H7 (cell line): ENCODE measurements around the gene PRKN. TPM values are rescaled to one million over a fixed set of nuclear protein-coding genes. Genes with fewer than 3 reads are reported as not detected.

Source experiments
- DNase-seq: peaks from one replicate; pipeline ENCODE4 v3.0.0; 2012
- H3K27me3 ChIP-seq: 2 replicates; pipeline ENCODE4 v1.6.0; 2011; ENCODE audit warnings: mild to moderate bottlenecking, low read length; ENCODE audit not compliant: control insufficient read depth, insufficient read depth
- H3K36me3 ChIP-seq: replicated peaks from 2 replicates; pipeline ENCODE4 v1.5.1; 2011; ENCODE audit warnings: low read length; ENCODE audit not compliant: control insufficient read depth, insufficient read depth
- H3K4me3 ChIP-seq: 2 replicates; pipeline ENCODE4 v1.5.1; 2011; ENCODE audit warnings: low read depth, mild to moderate bottlenecking, control low read depth, low read length, moderate library complexity; ENCODE audit not compliant: insufficient read depth
- total RNA-seq: library from RNA; depleted of rRNA; stranded (reverse); fragments of >200 nt; shearing (Covaris generic); gene quantifications from 2 replicates; pipeline ENCODE4 v1.2.3, GENCODE V29; 2014

The PRKN gene
- total RNA-seq, 1 experiment from 2014 or later: 0.90 TPM

DNA sequence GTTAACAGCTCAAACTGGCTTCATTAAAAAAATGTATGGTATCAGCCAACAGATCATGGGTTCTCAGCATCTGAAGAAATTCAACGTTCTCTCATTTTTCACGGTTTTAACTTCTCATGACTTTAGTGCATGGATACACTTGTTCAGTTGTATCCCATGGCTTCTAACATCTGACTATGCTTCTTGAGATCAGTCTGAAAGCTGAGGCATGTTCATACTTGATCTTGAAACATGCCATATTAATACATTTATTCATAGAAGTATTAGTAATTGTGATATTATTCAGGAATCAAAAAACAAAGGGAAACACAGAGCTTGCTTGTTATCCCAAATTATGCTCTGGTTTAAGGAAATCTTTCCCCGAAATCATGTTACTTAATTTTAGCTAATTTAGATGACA lies 649.4 kb downstream of the PRKN start:
- no peaks in the 10 kb centered on the region for H3K27me3 ChIP-seq
- no peak for DNase-seq
- no peak overlapping the region for H3K4me3 ChIP-seq
- H3K36me3 ChIP-seq: no peaks in the 10 kb centered on the region

DNA sequence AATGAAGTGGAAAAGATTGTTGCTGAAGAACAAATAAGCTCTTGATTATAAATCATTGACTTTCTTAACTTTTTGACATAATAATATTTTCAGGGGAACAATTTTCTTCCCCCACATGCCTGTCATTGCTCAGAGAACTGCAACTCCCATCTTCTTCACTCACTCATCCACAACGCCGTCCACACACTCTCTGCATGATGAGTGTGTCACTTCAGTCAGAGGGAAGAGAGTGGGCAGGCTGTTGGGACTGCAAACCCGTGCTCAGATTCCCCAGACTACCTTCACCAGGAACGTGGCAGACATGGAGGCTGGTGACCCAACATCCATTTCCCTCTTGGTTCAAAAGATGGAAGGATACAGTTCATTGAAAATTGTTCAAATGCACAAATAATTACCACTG lies 650.8 kb downstream of the PRKN start:
- DNase-seq: no peak
- Histone ChIP-seq H3K27me3 (no peaks in the 10 kb centered on the region), H3K36me3 (no peaks in the 10 kb centered on the region), H3K4me3 (no peak overlapping the region)

- DNase-seq: no peak
- Histone ChIP-seq H3K4me3 (no peak overlapping the region), H3K27me3 (no peaks in the 10 kb centered on the region), H3K36me3 (no peaks in the 10 kb centered on the region)
Measured at GRCh38 chr6:162074641-162075275, 652.8 kb downstream of the PRKN start.

- no peaks in the 10 kb centered on the region for H3K36me3 ChIP-seq
- H3K27me3 ChIP-seq: no peaks in the 10 kb centered on the region
- H3K4me3 ChIP-seq: no peak overlapping the region
- no peak for DNase-seq
Measured at GRCh38 chr6:162070639-162071038, 656.9 kb downstream of the PRKN start.

GRCh38 chr6:162069995-162070394 lies 657.6 kb downstream of the PRKN start:
- no peaks in the 10 kb centered on the region for H3K36me3 ChIP-seq
- no peak overlapping the region for H3K4me3 ChIP-seq
- no peaks in the 10 kb centered on the region for H3K27me3 ChIP-seq
- no peak for DNase-seq

- H3K4me3 ChIP-seq: no peak overlapping the region
- no peaks in the 10 kb centered on the region for H3K27me3 ChIP-seq
- H3K36me3 ChIP-seq: no peaks in the 10 kb centered on the region
- DNase-seq: no peak
Measured at GRCh38 chr6:162068340-162068739, 659.2 kb downstream of the PRKN start.

DNA sequence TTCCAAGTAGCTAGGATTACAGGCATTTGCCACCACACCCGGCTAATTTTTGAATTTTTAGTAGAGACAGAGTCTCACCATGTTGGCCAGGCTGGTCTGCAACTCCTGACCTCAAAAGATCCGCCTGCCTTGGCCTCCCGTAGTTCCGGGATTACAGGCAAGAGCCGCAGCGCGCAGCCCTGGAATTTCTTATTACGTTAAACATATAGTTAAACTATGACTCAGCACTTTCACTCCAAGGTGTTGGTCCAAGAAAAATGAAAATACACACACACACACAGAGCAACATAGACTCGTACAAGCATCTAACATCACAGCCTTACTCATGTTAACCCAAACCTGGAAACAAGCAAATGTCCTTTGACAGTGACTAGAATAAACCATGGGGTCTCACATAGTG lies 663.9 kb downstream of the PRKN start:
- no peak for DNase-seq
- no peaks in the 10 kb centered on the region for H3K36me3 ChIP-seq
- H3K4me3 ChIP-seq: no peak overlapping the region
- H3K27me3 ChIP-seq: no peaks in the 10 kb centered on the region

DNA sequence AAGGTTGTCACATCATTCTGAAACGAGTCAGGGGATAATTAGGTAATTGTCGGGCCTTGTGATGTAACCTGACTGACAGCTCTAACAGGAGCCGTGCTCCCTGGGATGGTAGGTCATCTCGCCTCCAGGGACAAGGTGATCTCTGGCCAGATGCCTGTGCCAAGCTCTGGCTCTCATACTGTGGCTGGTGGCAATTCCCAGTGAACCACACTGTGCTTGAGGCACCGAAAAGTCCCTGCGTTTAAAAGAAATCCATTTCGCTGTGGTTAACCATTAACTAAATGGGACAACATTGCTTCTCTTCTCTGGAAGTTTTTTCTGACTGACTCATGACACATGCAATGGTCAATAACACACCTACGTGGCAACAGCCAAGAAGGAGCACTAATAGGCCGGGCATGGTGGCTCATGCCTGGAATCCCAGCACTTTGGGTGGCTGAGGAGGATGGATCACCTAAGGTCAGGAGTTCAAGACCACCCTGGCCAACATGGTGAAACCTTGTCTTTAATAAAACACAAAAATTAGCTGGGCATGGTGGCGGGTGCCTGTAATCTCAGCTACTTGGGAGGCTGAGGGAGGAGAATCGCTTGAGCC lies 669.2 kb downstream of the PRKN start:
- Histone ChIP-seq H3K27me3 (no peaks in the 10 kb centered on the region), H3K36me3 (no peaks in the 10 kb centered on the region), H3K4me3 (no peak overlapping the region)
- no peak for DNase-seq

DNA sequence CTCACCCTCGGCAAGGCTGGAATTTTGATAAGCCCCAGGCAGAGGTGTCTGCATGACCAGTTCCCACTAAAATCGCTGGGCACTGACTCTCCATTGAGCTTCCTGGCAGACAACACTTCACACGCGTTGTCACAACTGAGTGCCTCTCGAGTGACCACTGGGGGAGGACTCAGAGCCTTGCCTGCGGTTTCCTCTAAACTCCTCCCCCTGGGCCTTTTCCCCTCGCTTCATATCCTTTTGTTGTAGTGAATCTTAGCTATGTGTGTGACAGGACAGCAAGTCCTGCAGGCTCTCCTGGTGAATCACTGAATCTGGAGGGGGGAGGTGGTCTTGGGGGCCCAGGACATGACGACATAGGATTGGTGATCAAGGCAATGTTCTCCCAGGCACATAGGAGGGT lies 670.8 kb downstream of the PRKN start:
- Histone ChIP-seq H3K27me3 (no peaks in the 10 kb centered on the region), H3K4me3 (no peak overlapping the region), H3K36me3 (no peaks in the 10 kb centered on the region)
- DNase-seq: peak; percentile 60

GRCh38 chr6:162056061-162056460 lies 671.5 kb downstream of the PRKN start:
- no peaks in the 10 kb centered on the region for H3K36me3 ChIP-seq
- H3K27me3 ChIP-seq: no peaks in the 10 kb centered on the region
- DNase-seq: no peak
- H3K4me3 ChIP-seq: no peak overlapping the region

- Histone ChIP-seq H3K4me3 (no peak overlapping the region), H3K36me3 (no peaks in the 10 kb centered on the region), H3K27me3 (no peaks in the 10 kb centered on the region)
- peak; percentile 12 for DNase-seq
Measured at GRCh38 chr6:162055365-162055764, 672.2 kb downstream of the PRKN start.

DNA sequence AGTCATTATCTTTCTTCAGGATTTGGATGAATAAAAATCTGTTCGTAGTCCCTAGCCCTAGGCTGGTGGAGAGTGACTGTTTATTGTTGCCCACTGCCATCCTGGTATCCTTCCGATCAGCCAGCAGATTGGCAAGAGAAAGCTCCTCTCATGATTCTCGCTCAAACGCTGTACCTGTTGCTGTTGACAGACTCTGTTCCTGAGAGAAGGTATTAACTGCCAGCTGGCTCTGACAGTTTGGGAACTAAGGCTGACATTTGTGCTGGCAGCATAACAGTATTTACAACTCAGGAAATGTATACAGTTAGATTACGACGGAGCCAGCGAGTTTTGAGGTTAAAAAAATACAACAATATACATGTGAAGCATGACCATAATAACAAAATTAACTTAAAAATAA lies 674.5 kb downstream of the PRKN start:
- H3K36me3 ChIP-seq: no peaks in the 10 kb centered on the region
- H3K27me3 ChIP-seq: no peaks in the 10 kb centered on the region
- no peak for DNase-seq
- H3K4me3 ChIP-seq: no peak overlapping the region

DNA sequence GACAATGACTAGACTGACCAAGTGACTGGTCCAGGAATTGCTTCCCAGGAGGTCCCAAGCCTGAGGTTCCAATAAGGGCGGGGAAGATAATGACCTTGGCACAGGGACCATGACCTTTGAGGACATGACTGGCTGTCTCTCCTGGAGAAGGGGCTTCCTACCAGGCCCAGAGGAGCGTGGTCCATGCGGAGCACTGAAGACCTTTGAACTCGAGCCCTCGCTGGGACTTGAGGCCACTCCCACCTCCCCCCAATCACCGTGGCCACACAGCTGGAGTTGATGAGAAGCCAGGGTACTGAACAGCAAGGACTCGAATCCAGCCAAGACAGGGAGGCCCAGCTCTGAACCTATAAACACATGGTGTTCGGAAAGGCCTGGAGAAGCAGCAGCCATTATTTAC lies 677.0 kb downstream of the PRKN start:
- H3K27me3 ChIP-seq: no peaks in the 10 kb centered on the region

GRCh38 chr6:162046324-162046723 lies 681.2 kb downstream of the PRKN start:
- Histone ChIP-seq H3K36me3 (no peaks in the 10 kb centered on the region), H3K27me3 (no peaks in the 10 kb centered on the region), H3K4me3 (no peak overlapping the region)
- no peak for DNase-seq

More for the DNA sequence above, 677.0 kb downstream of the PRKN start:
- DNase-seq: no peak
- H3K36me3 ChIP-seq: no peaks in the 10 kb centered on the region
- no peak overlapping the region for H3K4me3 ChIP-seq

GRCh38 chr6:162032620-162033019 lies 694.9 kb downstream of the PRKN start:
- DNase-seq: no peak
- Histone ChIP-seq H3K27me3 (no peaks in the 10 kb centered on the region), H3K4me3 (no peak overlapping the region), H3K36me3 (no peaks in the 10 kb centered on the region)
